Chondrocyte (in vitro differentiated cells): Measurements from ENCODE around the gene PARM1. TPM values are rescaled to one million over a fixed set of nuclear protein-coding genes. Genes with fewer than 3 reads are reported as not detected.

Experiments used
- DNase-seq: peaks from one replicate; pipeline ENCODE4 v3.0.0; 2021; ENCODE audit warnings: mixed read lengths, low spot score
- H3K27ac Mint-ChIP-seq: one replicate; pipeline ENCODE4 v1.8.0; 2021; ENCODE audit warnings: mild to moderate bottlenecking, moderate library complexity, mixed read lengths; ENCODE audit not compliant: unreplicated experiment
- H3K27me3 Mint-ChIP-seq: 2 replicates; pipeline ENCODE4 v1.8.0; 2021; ENCODE audit warnings: low read depth, mixed read lengths
- H3K36me3 Mint-ChIP-seq: 2 replicates; pipeline ENCODE4 v1.8.0; 2021; ENCODE audit warnings: low read depth, mixed read lengths
- H3K4me1 Mint-ChIP-seq: 2 replicates; pipeline ENCODE4 v1.8.0; 2021; ENCODE audit warnings: low read depth, mild to moderate bottlenecking, mixed read lengths
- H3K4me3 Mint-ChIP-seq: one replicate; pipeline ENCODE4 v1.8.0; 2021; ENCODE audit warnings: mild to moderate bottlenecking, moderate library complexity, mixed read lengths; ENCODE audit not compliant: unreplicated experiment
- H3K9me3 Mint-ChIP-seq: 2 replicates; pipeline ENCODE4 v1.8.0; 2021; ENCODE audit warnings: low read depth, mixed read lengths
- total RNA-seq: library from RNA; stranded (reverse); gene quantifications from 3 replicates; pipeline ENCODE4 v1.2.1, GENCODE V29; 2021
- TF ChIP-seq, protein P1 (sequence below): fragments of 200-600 bp; sonication (generic); IDR thresholded peaks from 2 replicates; pipeline ENCODE4 v1.5.0; 2021; ENCODE audit warnings: antibody characterized with exemption, mild to moderate bottlenecking, moderate library complexity

PARM1 gene
- total RNA-seq, 1 donor from 2014 or later = 0.90 TPM

DNA sequence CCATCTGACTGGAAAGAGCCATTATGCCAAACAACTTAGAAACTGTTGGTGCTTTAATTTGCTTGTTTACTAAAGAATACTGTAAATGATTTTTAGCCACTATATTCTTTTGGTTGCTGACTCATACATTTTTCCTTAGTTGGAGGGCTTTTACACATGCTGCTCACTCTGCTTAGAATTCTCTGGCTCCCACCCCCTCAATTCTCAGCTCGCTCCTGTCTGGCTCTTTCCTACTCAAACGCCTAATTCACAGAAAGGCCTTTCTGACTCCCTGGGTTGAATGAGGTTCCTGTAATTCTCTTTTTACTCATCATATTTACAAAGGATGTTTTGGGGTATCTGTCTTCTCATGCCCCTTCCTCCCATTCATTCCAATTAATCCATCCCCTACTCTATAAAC, 26.1 kb upstream of the PARM1 start:
- peaks cover 5% of the 10 kb centered on the region for H3K9me3 Mint-ChIP-seq
- H3K27ac Mint-ChIP-seq = no peak overlapping the region
- DNase-seq = no peak
- TF ChIP-seq, protein P1, sequence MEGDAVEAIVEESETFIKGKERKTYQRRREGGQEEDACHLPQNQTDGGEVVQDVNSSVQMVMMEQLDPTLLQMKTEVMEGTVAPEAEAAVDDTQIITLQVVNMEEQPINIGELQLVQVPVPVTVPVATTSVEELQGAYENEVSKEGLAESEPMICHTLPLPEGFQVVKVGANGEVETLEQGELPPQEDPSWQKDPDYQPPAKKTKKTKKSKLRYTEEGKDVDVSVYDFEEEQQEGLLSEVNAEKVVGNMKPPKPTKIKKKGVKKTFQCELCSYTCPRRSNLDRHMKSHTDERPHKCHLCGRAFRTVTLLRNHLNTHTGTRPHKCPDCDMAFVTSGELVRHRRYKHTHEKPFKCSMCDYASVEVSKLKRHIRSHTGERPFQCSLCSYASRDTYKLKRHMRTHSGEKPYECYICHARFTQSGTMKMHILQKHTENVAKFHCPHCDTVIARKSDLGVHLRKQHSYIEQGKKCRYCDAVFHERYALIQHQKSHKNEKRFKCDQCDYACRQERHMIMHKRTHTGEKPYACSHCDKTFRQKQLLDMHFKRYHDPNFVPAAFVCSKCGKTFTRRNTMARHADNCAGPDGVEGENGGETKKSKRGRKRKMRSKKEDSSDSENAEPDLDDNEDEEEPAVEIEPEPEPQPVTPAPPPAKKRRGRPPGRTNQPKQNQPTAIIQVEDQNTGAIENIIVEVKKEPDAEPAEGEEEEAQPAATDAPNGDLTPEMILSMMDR = no peak
- no peaks in the 10 kb centered on the region for H3K36me3 Mint-ChIP-seq
- H3K4me1 Mint-ChIP-seq = no peaks in the 10 kb centered on the region
- no peak overlapping the region for H3K4me3 Mint-ChIP-seq
- H3K27me3 Mint-ChIP-seq = peaks cover 4% of the 10 kb centered on the region

DNA sequence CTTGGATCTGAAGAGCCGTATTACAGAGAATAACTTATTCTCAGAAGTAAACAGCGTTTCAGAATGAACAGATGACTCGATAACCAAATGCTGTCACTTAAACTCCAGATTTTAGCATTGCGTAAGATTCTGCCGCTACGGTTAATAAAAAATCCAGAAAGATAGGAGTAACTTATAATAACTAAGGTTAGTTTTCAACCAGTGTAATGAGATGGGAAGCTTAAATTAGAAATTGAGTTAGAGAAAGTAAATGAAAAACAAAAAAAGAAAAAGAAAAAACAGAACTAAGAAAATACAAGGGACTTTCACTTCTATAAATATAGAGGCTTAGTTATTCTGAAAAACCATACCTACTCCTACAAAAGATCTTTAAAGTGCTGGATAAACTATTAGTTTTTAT, 13.1 kb upstream of the PARM1 start:
- no peaks in the 10 kb centered on the region for H3K4me1 Mint-ChIP-seq
- no peaks in the 10 kb centered on the region for H3K36me3 Mint-ChIP-seq
- H3K27ac Mint-ChIP-seq = no peak overlapping the region
- no peak overlapping the region for H3K4me3 Mint-ChIP-seq
- TF ChIP-seq, protein P1 = no peak
- DNase-seq = no peak
- peaks cover 9% of the 10 kb centered on the region for H3K27me3 Mint-ChIP-seq
- H3K9me3 Mint-ChIP-seq = peaks cover 1% of the 10 kb centered on the region

DNA sequence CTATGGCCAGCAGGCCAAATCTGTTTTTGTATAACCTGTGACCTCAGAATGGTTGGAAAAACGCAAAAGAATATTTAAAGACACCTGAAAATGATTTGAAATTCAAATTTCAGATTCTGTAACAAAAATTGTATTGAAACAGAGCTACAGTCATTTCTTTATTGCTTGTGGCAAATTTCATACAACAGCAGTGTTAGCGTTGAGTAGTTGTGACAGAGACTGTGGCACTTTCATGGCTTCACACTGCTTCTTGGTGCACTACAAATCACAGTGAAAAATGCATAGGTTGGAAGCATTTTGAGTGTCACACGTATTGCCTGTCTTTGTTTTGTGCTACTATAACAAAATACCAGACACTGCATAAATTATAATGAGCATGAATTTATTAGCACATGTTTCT, 12.2 kb upstream of the PARM1 start:
- TF ChIP-seq, protein P1 = no peak
- H3K4me1 Mint-ChIP-seq = no peaks in the 10 kb centered on the region
- no peaks in the 10 kb centered on the region for H3K9me3 Mint-ChIP-seq

DNA sequence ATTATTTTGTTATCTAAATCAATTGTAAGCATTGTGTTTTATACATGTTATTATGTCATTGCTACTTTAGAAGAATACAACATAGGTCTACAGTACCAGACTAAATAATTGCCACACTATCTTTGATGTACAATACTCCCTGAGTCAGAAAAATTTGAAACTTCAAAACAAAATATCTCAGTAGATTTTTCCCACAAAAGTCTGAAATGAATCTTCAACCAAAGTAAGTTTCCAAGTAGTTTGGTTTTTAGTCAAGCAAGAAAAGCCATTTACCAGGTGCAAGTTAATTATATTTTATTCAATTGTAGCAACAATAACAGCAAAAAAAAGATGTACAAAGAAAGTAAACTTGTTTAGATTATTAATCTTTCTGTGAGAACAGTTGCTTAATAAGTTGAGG, 11.4 kb upstream of the PARM1 start:
- peaks cover 12% of the 10 kb centered on the region for H3K27me3 Mint-ChIP-seq
- DNase-seq = no peak
- no peaks in the 10 kb centered on the region for H3K36me3 Mint-ChIP-seq
- no peaks in the 10 kb centered on the region for H3K4me1 Mint-ChIP-seq
- no peaks in the 10 kb centered on the region for H3K9me3 Mint-ChIP-seq
- no peak overlapping the region for H3K4me3 Mint-ChIP-seq
- TF ChIP-seq, protein P1 = no peak
- H3K27ac Mint-ChIP-seq = no peak overlapping the region

More for the DNA sequence above, 12.2 kb upstream of the PARM1 start:
- Mint-ChIP-seq H3K27me3 (peaks cover 10% of the 10 kb centered on the region), H3K36me3 (no peaks in the 10 kb centered on the region), H3K4me3 (no peak overlapping the region), H3K27ac (no peak overlapping the region)
- no peak for DNase-seq

DNA sequence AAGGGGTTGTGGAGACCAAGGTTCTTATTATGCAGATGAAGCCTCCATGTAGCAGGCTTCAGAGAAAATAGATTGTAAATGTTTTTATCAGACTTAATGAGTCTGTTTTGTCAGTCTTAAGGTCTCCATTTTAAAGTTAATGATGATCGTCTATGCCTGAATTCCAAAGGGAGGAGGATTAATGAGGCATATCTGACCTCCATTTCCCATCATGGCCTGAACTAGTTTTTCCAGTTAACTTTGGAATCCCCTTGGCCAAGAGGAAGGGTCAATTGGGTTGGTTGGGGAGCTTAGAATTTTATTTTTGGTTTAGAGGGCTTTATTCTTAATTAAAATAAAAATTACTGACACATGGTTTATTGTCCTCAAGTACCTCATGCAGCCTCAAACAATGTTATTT, 6.9 kb upstream of the PARM1 start:
- Mint-ChIP-seq H3K36me3 (no peaks in the 10 kb centered on the region), H3K4me3 (no peak overlapping the region)
- no peak for DNase-seq

More for the DNA sequence above, 6.9 kb upstream of the PARM1 start:
- Mint-ChIP-seq H3K27ac (no peak overlapping the region), H3K4me1 (no peaks in the 10 kb centered on the region), H3K9me3 (no peaks in the 10 kb centered on the region), H3K27me3 (peaks cover 20% of the 10 kb centered on the region)
- TF ChIP-seq, protein P1 = no peak
